Osteocyte (in vitro differentiated cells): Measurements from ENCODE around the gene UBXN10. TPM values are rescaled to one million over a fixed set of nuclear protein-coding genes. Genes with fewer than 3 reads are reported as not detected.

Experiments
- DNase-seq: peaks from one replicate; pipeline ENCODE4 v3.0.0; 2021; ENCODE audit warnings: mixed read lengths; ENCODE audit not compliant: unreplicated experiment; ENCODE audit errors: extremely low spot score
- H3K27ac Mint-ChIP-seq: one replicate; pipeline ENCODE4 v1.8.0; 2021; ENCODE audit warnings: mild to moderate bottlenecking, mixed read lengths; ENCODE audit not compliant: unreplicated experiment
- H3K27me3 Mint-ChIP-seq: one replicate; pipeline ENCODE4 v1.8.0; 2021; ENCODE audit warnings: mixed read lengths; ENCODE audit not compliant: unreplicated experiment
- H3K36me3 Mint-ChIP-seq: one replicate; pipeline ENCODE4 v1.8.0; 2021; ENCODE audit warnings: mixed read lengths; ENCODE audit not compliant: unreplicated experiment
- H3K4me1 Mint-ChIP-seq: one replicate; pipeline ENCODE4 v1.8.0; 2021; ENCODE audit warnings: mixed read lengths; ENCODE audit not compliant: unreplicated experiment
- H3K4me3 Mint-ChIP-seq: one replicate; pipeline ENCODE4 v1.8.0; 2021; ENCODE audit warnings: mild to moderate bottlenecking, moderate library complexity, mixed read lengths; ENCODE audit not compliant: unreplicated experiment
- H3K9me3 Mint-ChIP-seq: one replicate; pipeline ENCODE4 v1.8.0; 2021; ENCODE audit warnings: mixed read lengths; ENCODE audit not compliant: unreplicated experiment
- CTCF ChIP-seq: fragments of 200-600 bp; sonication (generic); IDR thresholded peaks from 2 replicates; pipeline ENCODE4 v1.5.0; 2021; ENCODE audit warnings: antibody characterized with exemption, mild to moderate bottlenecking, moderate library complexity
- total RNA-seq: library from RNA; stranded (reverse); gene quantifications from 2 replicates; pipeline ENCODE4 v1.2.1, GENCODE V29; 2021

The UBXN10 gene
- total RNA-seq, 1 donor from 2014 or later = not detected

GRCh38 chr1:20180129-20180843 is 5.6 kb upstream of the UBXN10 start:
- TF ChIP-seq CTCF = no peak
- no peaks in the 10 kb centered on the region for H3K9me3 Mint-ChIP-seq
- no peak for DNase-seq
- H3K27me3 Mint-ChIP-seq = peaks cover 19% of the 10 kb centered on the region
- H3K36me3 Mint-ChIP-seq = no peaks in the 10 kb centered on the region
- H3K27ac Mint-ChIP-seq = no peak overlapping the region
- no peak overlapping the region for H3K4me3 Mint-ChIP-seq
- no peaks in the 10 kb centered on the region for H3K4me1 Mint-ChIP-seq

GRCh38 chr1:20180844-20181207 is 5.1 kb upstream of the UBXN10 start:
- no peak for TF ChIP-seq CTCF
- DNase-seq = no peak
- H3K27me3 Mint-ChIP-seq = peaks cover 22% of the 10 kb centered on the region
- no peak overlapping the region for H3K4me3 Mint-ChIP-seq
- no peaks in the 10 kb centered on the region for H3K9me3 Mint-ChIP-seq
- H3K4me1 Mint-ChIP-seq = no peaks in the 10 kb centered on the region
- H3K36me3 Mint-ChIP-seq = no peaks in the 10 kb centered on the region
- H3K27ac Mint-ChIP-seq = no peak overlapping the region

- Mint-ChIP-seq H3K4me3 (no peak overlapping the region), H3K4me1 (no peaks in the 10 kb centered on the region), H3K27ac (no peak overlapping the region), H3K36me3 (no peaks in the 10 kb centered on the region), H3K27me3 (peaks cover 32% of the 10 kb centered on the region), H3K9me3 (no peaks in the 10 kb centered on the region)
- TF ChIP-seq CTCF = no peak
- no peak for DNase-seq
Observed at GRCh38 chr1:20182415-20182814, 3.5 kb upstream of the UBXN10 start.

GRCh38 chr1:20183035-20183434 is 2.9 kb upstream of the UBXN10 start:
- Mint-ChIP-seq H3K27me3 (peaks cover 35% of the 10 kb centered on the region), H3K4me1 (no peaks in the 10 kb centered on the region), H3K4me3 (no peak overlapping the region), H3K36me3 (no peaks in the 10 kb centered on the region), H3K27ac (no peak overlapping the region), H3K9me3 (no peaks in the 10 kb centered on the region)
- no peak for TF ChIP-seq CTCF
- no peak for DNase-seq

GRCh38 chr1:20183616-20184271 is 2.2 kb upstream of the UBXN10 start:
- Mint-ChIP-seq H3K4me1 (no peaks in the 10 kb centered on the region), H3K36me3 (no peaks in the 10 kb centered on the region), H3K9me3 (no peaks in the 10 kb centered on the region), H3K27me3 (peaks cover 42% of the 10 kb centered on the region), H3K27ac (no peak overlapping the region), H3K4me3 (no peak overlapping the region)
- no peak for DNase-seq
- no peak for TF ChIP-seq CTCF
